ENCODE measurements around the gene TAF5L.

Gene TAF5L

DNA sequence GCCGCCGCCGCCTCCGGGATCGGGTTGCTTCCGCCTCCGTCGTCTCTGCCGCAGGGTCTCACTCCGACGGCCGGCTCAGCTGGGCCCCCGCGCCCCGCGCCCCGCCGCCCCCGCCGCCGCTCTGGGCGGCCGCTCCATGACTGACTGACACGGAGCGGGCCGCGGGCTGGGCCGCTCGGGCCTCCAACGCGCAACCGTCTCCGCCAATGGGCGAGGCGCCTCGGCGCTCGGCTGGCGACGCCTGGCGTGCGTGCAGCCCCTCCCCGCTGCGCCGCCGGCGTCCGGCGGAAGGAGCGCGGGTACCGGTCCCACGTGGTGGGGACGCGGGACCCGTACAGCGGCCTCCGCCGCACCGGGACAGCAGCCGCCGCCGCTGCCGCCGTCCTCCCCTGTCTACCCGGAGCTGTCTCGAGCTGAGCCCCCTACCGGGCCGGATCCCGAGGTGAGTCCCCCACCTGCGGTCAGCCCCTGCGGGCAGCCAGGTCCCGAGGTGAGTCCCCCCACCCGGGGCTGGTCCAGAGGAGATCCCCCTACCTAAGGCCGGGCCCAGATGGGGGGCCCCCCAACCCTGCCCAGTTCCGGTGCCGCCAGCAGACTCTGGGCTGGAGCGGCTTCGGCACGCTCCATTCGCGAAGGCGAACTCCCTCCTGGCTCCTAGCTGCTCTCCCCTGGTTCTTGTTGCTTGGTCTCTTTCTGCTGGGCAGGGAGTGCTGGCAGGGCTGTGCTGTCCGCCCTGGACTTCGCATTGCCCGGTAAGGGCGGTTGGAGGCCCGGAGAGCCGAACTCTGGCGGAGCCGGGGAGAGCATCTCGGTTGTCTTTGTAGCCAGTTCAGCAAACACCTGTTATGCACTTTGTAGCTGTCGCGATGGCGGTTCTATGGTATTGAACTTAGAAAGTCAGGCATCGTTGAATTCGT lies at the start of gene TAF5L, which contains the start of gene URB2:
TSS of gene TAF5L (minus strand) at position 208 of the 917 bp plus-strand sequence. CDS start 11,640 bp downstream, outside the sequence.
TSS of gene URB2 (plus strand) at position 333 of the 917 bp plus-strand sequence. CDS start 1,387 bp downstream, outside the sequence.
- peak; percentile 90 for DNase-seq

DNA sequence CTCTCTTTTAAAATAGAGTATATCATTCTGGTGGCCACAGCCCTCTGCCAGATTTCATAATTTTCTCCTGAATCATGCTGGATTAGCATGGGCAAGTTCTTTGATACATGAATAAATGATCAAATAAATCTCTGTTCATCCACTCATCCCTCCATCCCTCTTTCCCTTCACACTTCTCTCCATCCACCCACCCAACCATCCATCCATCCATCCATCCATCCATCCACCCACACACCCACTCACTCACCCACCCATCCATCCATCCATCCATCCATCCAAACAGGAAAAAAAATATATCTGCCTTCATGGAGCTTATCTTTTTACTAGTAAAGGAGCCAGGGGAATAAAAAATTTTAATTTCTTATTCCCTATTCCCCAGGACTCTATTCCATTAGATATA lies 49.5 kb upstream of the TAF5L start:
- DNase-seq, result no peak

DNA sequence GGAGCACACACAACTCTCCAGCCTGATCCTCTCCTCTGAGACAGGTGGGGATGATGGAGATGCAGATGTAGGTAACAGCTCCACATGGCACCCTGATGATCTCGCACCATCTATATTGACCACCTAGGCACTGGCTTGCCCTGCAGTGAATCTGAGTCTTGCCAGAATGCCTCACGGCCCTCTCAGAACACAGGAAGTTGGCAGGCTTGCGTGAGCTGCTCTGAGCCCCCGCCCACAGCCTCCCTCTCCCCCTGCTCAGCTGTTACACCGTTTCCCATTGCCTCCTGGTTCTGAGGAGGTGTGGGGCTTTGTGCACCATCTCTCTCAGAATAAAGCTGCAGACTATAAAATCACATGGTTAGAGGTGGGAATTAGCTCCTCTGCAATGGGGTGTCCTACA lies 48.1 kb upstream of the TAF5L start:
- DNase-seq, result no peak

DNA sequence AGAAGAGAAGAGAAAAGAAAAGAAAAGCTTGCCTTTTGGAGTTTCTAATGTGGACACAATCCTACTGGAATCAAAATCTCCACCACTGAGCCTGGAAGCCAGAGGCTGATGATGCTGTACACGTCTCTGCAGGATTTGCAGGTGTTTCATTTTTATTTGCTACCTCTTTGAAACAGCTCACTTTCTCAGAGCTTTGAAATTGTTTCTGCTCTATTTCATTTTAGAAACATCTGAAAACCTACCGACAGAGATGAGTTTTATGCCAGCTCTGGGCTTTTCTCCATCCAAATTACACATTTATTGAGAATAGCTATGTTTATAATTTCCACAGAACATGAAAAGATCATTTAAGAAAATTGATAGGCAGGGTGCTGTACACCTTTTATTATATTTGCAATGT lies 46.3 kb upstream of the TAF5L start:
- DNase-seq, result no peak

DNA sequence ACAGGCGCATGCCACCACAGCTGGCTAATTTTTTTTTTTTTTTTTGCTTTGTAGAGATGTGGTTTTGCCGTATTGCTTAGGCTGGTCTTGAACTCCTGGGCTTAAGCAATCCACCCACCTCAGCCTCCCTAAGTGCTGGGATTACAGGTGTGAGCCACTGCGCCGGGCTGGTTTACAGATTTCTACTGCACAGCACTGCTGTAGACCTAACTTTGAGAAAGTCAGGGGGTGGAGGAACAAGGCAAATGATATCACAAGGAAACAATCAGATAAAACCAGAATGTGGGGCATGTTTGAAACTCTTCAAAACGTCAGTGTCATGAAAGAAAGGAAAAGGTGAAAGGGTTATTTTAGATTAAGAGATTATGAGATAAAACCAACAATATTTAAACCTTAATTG lies 45.4 kb upstream of the TAF5L start:
- no peak for DNase-seq

DNA sequence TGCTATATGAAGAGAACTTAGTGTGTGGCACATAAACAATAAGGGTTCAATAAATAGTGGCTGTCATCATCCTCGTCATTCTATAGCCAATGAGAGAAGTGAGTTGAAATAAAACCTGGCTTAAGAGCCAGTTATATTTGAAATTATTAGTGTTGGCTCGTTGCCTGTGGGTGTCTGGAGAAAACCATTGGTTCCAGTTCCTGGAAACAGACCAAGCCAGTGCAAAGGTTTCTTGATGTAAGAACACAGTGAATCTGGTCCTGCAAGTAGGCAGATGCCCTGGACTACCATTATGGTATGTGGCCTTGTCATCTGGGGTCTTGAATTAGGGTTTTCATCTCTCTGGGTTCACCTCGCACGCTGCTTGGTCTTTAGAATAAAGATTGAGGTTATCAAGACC lies 43.4 kb upstream of the TAF5L start:
- no peak for DNase-seq

DNA sequence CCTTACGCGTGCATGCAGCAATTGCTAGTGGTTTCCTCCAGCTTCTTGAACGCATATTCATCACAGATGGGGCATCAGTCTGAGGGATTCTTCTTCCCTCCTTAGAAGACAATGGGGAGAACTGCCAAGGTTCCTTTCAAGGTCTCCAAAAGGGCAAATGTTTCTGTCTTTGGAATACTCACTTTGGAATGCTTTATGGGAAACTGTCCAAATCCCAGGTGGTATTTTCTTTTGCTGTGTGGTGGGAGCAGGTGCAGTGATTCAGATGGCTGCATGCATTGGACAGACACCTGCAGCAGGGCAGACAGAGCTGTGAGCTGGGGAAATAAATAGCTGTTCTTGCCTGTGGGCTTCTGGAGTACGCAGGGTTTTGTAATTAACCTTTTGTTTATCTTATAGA lies 40.7 kb upstream of the TAF5L start:
- DNase-seq, result no peak

DNA sequence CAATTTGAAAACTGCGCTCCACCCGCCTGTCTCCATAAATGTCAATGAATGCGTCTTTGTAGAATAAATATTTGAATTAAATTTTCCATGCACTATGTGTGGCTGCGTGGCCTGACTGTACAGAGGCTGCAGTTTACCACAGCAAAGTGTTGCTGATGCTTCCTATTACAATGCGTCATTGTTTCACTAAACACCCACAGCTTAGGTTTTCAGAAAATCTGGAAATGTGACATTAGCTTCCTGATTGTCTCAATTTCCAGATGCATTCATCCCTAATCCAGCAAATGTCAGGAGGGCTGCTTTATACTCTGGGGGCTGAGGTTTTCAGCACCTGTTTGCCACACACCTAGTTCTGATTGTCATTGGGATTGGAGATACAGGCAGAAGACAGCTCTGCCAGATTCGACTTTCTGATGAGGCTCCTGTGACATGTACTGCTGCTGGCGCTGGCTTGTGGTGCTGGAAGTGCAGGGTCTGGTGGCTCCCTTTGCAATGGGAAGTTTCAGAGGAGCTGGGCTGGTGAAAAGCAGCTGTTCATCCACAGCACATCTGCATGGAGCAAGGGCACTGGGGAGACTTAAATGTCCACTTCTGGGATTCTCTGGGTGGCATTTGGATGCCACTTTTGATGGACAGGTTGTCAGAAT lies 40.1 kb upstream of the TAF5L start:
- no peak for DNase-seq

DNA sequence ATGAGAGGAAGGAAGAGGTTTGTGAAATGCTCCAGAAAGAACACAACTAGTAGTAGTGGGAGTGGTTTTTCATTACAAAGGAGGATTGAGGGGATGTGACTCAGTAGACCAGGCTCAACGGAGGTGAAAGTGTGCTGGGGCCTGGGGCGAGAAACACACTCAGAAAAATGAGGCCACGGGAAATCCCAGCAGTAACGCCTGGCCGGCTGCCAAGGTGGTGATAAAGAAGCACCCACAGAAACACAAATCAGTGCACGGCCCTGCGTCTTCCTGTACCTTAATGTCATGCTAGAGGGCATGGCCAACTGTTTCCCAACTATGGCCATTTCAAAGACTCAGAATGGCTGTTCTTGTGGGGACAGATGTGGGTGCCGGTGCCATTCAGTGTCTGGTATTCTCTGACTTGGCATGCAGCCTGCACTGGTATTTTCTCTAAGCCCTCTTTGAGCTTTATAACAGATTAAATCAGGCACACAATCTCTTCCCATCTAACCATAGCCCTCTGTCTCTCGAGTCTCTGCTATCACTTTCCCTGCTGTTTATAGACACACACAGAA lies 38.3 kb upstream of the TAF5L start:
- no peak for DNase-seq

DNA sequence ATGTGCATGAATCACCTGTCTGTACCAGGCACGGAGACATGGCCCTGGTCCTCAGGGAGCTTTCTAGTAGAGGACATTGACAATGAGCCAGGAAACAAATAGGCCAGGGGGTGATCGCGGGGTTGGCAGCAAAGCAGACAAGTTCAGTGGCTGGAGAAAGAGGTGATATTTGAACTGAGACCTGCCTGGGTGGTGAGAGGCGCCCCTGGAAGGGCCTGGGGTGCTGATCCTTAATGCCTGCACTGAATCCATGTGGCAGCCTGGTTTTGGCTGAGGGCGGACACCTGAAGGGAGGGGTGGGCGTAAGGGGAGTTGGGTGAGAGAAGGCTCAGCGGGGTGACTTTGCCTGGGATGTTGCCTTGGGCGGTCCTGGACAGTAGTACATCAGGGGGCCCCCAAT lies 36.0 kb upstream of the TAF5L start:
- DNase-seq, result no peak

DNA sequence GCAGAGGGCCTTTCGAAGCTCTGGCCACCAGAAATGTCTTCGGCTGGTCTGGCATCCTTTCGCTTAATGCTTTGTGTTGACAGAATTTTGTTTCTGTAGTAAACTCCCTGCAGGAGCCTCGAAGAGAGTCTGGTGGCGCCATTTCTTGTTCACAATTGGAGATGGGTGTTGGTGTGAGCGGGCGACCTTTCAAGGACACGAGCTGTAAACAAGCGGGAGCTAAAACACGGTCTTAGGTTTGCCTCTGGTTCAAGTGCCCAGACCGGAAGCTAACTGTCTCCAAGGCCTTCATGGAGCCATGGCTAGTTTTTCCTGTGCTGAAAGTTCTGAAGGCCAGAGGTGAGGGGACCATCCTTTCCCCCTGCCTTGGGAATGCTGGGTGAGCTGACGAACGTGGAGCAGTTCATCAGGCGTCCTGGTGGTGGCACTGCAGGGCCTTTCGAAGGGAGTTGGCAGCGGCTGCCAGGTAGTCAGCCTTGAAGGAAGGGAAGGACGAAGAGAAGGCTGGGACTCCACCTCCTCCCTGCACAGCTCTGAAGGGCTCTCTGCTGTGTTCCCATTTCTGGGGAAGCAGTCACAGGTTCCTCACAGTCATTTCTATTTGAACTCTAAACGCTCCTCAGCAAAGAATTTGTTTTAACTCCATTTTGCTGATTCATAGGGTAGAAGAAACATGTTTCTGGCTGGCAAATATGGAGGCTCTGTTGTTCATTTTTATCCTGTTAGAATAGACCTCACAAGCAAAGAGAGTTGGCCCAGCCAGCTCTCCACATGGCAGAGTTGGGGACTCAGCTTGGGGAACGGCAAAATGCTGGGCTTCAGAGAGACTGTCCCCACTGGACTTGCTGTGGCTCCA lies 35.3 kb upstream of the TAF5L start:
- DNase-seq, result peak; percentile 65

DNA sequence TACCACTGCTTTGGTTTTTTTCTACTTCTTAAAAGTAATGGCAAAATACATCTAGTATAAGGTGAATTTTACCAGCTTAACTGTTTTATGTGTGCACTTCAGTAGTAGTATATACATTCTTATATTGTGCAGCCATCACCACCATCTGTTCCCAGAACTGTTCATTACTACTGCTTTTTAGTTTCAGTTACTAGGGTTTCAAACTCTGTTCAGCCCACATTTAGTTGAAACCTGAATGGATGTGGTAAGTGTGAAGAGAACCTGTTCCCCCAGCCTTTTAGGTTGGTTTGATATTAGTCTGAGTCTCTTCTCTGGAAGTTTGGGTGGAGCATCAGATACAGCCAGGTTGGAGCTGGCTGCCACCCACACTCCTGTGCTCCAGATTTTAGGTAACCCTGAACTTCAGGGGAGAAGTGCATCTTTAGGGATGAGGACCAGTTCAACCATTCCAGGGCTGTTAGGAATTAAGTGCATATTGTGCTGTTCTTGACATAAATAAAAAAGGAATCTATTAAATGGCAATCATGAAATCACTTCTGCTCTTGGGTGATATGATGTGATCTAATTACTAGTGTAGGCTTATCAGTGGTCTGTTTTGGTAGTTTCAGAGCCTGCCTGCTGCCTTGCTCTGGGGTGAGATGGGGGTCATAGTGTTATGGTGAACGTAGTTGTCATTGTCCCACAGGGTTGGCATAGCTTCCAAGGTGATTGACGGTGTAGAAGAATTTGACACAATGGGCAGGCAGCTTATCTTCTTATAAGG lies 32.3 kb upstream of the TAF5L start:
- no peak for DNase-seq

DNA sequence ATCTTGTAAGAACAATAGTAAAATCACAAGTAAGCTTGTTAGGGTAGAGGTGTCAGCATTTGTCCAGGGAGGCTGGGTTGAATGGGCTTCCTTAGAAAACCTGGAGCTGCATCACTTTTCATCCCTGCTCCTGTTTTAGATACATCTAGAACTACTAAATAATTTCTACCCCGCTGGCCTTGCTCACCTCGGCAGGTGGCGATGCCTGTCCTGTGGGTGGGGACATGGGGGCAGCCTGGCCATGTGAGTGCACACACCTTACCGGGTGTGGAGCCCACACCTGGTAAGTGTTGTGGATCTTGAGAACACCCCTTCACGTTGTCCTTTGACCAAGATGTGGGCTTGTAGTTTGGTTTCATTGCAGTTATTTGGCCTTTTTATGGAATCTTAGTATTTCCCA lies 29.9 kb upstream of the TAF5L start:
- no peak for DNase-seq

DNA sequence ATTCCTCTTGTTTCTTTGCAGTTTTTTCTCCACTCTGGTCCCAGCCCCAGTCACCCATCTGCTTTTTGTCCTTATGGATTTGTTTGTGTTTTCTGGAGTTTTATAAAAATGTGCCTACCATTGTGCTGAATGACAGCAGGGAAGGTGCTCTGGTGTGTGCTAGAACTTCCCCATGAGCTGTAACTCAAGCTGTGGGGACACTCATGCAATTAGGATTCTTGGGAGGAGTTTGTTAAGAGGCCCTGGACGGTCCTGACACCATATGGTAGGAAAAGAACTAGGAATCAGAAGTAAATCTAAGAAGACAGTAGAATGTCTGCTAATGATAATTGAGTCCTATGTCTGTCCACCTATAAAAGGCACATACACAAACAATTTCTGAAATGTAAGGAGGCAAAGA lies 27.5 kb upstream of the TAF5L start:
- DNase-seq, result no peak

DNA sequence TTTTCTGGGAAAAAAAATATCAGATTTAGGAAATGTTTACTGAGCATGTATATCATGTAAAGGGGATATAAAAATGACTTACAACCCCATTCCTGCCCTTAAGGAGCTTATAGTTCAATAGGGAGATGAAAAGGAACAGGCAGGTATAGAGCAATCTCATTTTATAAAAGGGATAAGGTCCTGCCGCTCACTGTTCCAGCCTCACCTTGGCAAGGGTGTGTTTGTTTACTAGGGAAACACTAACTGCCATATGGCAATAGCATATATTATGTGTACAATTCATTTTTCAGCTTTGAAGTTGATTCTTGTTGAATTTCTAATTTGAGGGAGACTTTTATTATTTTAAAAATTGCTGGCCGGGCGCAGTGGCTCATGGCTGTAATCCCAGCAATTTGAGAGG lies 25.6 kb upstream of the TAF5L start:
- DNase-seq, result no peak

DNA sequence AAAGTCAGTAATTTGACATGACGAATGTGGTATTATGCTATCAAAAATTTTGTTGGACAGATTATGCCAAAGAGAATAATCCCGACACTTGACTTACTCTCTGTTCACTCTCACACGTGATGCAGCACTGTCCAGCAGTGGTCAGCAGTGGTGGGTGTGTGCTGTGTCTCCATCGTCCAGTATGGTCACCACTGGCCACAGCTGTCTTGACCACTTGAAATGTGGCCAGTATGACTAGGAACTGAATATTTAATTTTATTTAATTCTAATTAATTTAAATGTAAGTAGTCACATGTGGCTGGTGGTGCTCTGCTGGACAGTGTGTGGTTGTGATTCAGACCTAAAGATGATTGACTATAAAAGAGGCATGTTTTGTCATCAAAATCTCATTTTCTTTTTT lies 24.1 kb upstream of the TAF5L start:
- no peak for DNase-seq

DNA sequence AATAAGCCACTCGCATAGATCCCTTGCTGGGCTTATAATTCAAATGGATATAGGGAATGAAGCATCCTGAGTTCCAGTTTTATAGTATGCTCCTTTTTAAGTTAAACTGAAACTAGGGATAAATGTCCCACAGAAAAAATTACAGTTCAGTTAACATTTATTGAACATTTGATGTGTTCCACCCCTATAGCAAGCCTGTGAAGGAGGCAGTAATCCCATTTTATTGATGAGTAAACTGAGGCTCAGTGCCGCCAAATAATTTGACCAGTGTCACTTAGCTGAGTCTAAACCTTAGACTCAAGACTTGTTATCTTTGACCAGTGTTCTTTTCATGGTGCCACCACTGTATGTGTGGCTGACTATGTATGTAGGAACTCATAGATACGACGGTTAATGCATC lies 22.5 kb upstream of the TAF5L start:
- no peak for DNase-seq

DNA sequence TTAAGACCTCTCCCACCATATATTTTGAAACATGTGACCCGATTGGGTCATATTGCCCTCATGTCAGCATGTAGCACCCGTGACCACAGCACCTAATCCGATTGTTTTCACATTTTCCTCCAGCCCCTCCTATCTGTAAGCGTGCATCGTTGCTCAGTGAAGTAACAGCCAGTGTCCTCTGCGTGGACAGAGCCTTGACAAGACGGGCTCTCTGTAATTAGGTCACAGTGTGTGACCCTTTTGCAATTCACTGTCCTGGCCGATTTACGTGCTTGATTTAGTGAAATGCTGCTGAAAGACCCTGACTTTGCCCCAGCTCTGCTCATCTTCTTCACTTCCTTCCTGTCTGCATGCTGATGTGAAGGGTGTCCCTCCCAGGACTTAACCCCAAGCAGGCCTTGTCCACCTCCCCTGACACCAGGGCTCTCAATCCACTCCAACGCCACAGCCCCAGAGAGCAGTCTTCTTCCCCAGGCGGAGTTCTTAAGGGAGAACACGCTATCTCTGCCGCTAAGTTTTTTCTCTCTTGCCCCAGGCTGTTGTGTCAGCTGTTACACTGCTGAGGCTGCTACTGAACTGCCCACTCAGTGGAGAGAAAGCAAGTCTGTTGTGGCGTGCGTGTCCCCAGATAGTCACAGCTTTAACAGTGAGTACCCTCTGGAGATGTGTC lies 19.5 kb upstream of the TAF5L start:
- DNase-seq, result no peak

DNA sequence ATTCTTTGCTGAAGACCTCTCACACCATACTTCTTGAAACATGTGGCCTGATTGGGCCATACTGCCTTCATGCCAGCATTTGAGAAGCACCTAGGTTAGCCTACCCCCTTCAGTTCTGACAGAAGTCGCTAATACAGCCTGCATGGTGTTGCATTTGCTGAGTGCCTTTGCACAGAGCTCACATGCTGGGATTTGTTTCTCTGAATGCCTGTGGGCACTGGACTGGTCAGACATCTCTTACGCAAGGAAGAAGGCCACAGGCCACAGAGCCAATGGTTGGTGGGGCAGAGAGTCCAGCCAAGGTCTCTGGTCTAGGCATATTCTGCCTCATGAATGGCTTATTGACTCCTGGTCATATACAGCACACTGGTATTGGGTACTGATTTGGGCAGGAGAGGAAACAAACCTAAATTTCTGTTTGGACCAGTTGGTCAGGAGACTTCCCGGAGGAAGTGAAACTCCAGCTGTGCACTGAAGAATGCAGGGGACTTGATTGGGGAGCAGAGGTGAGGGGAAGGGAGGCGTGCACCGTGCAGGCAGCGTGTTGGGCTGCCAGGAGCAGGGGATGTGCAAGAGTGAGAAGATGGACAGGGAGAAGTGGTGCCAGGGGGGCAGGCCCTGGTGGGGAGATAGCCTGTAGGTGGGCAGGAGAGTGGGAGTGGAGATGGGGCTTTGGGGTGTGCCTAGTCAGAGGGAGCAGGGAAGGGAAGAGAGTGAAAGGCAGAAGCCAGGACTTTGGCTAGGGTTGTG lies 18.2 kb upstream of the TAF5L start:
- DNase-seq, result no peak

DNA sequence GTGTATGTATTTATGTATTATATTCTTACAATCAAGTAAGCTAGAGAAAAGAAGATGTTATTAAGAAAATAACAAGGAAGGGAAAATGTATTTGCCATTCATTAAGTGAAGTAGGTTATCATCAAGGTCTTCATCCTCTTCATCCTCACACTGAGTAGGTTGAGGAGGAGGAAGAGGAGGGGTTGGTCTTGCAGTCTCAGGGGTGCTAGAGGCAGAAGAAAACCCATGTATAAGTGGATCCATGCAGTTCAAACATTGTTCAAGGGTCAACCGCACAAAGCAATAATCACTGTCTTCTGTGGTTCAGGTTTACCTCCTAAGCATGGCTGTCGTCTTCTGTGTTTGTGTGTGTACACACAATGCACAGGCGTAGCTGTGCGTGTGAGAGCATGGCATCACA lies 17.0 kb upstream of the TAF5L start:
- DNase-seq, result no peak

DNA sequence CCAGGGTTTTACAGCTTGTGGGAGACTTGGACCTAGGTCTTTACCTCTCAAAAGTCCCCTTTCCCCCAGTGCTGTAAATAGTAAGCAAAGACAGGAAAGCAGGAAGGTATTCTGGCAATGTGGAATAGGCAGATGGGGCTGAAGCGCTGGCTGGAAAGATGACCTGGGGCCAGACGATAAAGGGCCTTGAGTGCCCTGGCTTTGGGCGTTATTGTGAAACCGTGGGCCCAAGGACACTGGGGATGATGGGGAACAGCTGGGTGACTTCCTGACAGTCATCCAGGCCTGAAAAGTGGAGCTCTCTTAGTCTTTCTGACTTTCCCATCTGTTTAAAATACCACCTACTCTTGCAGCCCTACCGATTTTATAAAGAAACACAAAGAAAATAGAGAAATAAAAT lies 16.5 kb upstream of the TAF5L start:
- DNase-seq, result no peak
